ENCODE results near the gene CA10. TPM values are rescaled to one million over a fixed set of nuclear protein-coding genes. Genes with fewer than 3 reads are reported as not detected.

Gene CA10
- total RNA-seq, 6 experiments from 2014 or later, result not detected

- H3K9me3 ChIP-seq, result no peaks in the 10 kb centered on the region
- H3K4me3 ChIP-seq, result no peak overlapping the region
- ATAC-seq (no peak), DNase-seq (no peak)
- TF ChIP-seq, protein P1, sequence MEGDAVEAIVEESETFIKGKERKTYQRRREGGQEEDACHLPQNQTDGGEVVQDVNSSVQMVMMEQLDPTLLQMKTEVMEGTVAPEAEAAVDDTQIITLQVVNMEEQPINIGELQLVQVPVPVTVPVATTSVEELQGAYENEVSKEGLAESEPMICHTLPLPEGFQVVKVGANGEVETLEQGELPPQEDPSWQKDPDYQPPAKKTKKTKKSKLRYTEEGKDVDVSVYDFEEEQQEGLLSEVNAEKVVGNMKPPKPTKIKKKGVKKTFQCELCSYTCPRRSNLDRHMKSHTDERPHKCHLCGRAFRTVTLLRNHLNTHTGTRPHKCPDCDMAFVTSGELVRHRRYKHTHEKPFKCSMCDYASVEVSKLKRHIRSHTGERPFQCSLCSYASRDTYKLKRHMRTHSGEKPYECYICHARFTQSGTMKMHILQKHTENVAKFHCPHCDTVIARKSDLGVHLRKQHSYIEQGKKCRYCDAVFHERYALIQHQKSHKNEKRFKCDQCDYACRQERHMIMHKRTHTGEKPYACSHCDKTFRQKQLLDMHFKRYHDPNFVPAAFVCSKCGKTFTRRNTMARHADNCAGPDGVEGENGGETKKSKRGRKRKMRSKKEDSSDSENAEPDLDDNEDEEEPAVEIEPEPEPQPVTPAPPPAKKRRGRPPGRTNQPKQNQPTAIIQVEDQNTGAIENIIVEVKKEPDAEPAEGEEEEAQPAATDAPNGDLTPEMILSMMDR (IDR thresholded peaks at IDR 0.05), result no peak
- TF ChIP-seq POLR2A (IDR thresholded peaks at IDR 0.05), result no peak
- H3K36me3 ChIP-seq, result no peaks in the 10 kb centered on the region
- no peaks in the 10 kb centered on the region for H3K4me1 ChIP-seq
- 72% methylated on average over 3 of the region's 6 CpGs for WGBS (ENCODE audit: insufficient coverage, low coverage, low lambda C conversion rate, missing lambda C conversion rate)
- H3K27ac ChIP-seq, result no peak overlapping the region
- no peaks in the 10 kb centered on the region for H3K27me3 ChIP-seq
- intact Hi-C loops (cut with DNase I), result no loop called here
These were observed 506.8 kb downstream of the CA10 start for GRCh38 chr17:51651513-51652298.

DNA sequence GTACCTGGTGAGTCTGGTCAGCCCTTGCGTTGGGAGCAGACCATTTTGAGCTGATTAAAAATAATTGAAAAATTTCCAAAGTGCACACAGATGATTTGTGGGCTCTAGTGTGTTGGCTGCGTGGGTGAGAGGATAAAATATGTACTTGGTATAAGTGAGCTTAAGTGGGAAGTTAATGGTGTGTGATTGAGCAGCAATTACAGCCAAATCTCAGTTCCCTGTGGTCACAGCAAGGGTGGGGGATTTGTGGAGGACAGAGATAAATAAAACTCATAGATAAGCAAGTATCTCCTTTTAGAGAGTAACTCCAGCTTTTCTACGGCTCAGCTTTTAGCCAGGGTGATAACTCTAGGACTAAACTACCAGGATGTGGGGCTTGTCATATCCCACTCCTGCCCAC, 507.7 kb downstream of the CA10 start:
- no peak for TF ChIP-seq POLR2A (IDR thresholded peaks at IDR 0.05)
- TF ChIP-seq, protein P1 (IDR thresholded peaks at IDR 0.05), result no peak
- DNase-seq (no peak), ATAC-seq (no peak)
- H3K9me3 ChIP-seq, result no peaks in the 10 kb centered on the region
- no peak overlapping the region for H3K4me3 ChIP-seq
- no peak overlapping the region for H3K27ac ChIP-seq
- intact Hi-C loops (cut with DNase I), result no loop called here
- H3K4me1 ChIP-seq, result no peaks in the 10 kb centered on the region
- WGBS (ENCODE audit: insufficient coverage, low coverage, low lambda C conversion rate, missing lambda C conversion rate), result 78% methylated on average over 2 of the region's 3 CpGs
- no peaks in the 10 kb centered on the region for H3K27me3 ChIP-seq
- no peaks in the 10 kb centered on the region for H3K36me3 ChIP-seq

GRCh38 chr17:51650202-51650601, 508.3 kb downstream of the CA10 start:
- TF ChIP-seq, protein P1 (IDR thresholded peaks at IDR 0.05), result no peak
- TF ChIP-seq POLR2A (IDR thresholded peaks at IDR 0.05), result no peak
- intact Hi-C loops (cut with DNase I), result no loop called here
- no peaks in the 10 kb centered on the region for H3K36me3 ChIP-seq
- ATAC-seq, result no peak
- DNase-seq, result no peak
- H3K27ac ChIP-seq, result no peak overlapping the region
- no peaks in the 10 kb centered on the region for H3K9me3 ChIP-seq
- no peaks in the 10 kb centered on the region for H3K27me3 ChIP-seq
- whole genome bisulfite sequencing (ENCODE audit: insufficient coverage, low coverage, low lambda C conversion rate, missing lambda C conversion rate), result 89% methylated on average over 2 of the region's 2 CpGs
- H3K4me1 ChIP-seq, result no peaks in the 10 kb centered on the region
- no peak overlapping the region for H3K4me3 ChIP-seq

DNA sequence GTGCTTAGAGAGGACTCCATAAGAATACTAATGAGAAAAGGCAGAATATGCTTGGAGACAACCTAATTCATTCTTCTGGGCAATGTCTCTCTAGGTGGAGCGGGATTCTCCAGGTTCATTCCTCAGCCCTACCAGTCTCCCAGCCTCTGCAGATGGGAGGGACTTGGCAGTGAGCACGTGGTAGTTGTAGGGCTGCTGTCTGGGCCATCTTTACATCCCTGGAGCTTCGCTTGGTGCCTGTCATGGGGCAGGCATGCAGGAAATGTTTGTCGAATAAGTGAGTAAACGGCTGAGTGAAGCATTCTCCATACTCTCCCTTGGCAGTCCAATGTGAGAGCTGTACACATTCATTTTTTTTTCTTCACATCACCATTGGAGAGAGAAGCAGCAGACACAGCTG, 510.7 kb downstream of the CA10 start:
- TF ChIP-seq, protein P1 (IDR thresholded peaks at IDR 0.05), result no peak
- TF ChIP-seq POLR2A (IDR thresholded peaks at IDR 0.05), result no peak
- intact Hi-C loops (cut with DNase I), result no loop called here
- Histone ChIP-seq H3K4me3 (no peak overlapping the region), H3K36me3 (no peaks in the 10 kb centered on the region), H3K4me1 (no peaks in the 10 kb centered on the region), H3K27me3 (no peaks in the 10 kb centered on the region), H3K27ac (no peak overlapping the region), H3K9me3 (no peaks in the 10 kb centered on the region)
- ATAC-seq, result no peak
- no peak for DNase-seq
- 50% methylated on average over 5 of the region's 5 CpGs for WGBS (ENCODE audit: insufficient coverage, low coverage, low lambda C conversion rate, missing lambda C conversion rate)

Data from right lobe of liver (tissue), 6 donors.